ENCODE measurements around the gene DAGLA. TPM values are rescaled to one million over a fixed set of nuclear protein-coding genes. Genes with fewer than 3 reads are reported as not detected.
A peak's percentile ranks its signal among the peaks of the same experiment; 100 is the strongest.

The DAGLA gene
- total and polyA plus RNA-seq, 2 donors (not counting 1 experiment from before 2014, with no cell fraction given): 0.06 TPM; not detected in 1

GRCh38 chr11:61733120-61733978 is 53.2 kb downstream of the DAGLA start:
- H3K36me3 ChIP-seq (replicated peaks in 1 of 2; ENCODE audit: control extremely low read depth in 1 of 2, control insufficient read depth in 1 of 2, extremely low read depth in 1 of 2, insufficient read depth in 2 of 2, low read length in 1 of 2): no peaks in the 10 kb centered on the region
- H3K9me3 ChIP-seq (ENCODE audit: control extremely low read depth in 1 of 3, control insufficient read depth in 2 of 3, insufficient read depth in 1 of 3, low read length in 2 of 3): peaks cover 0 to 4% (median 0%) of the 10 kb centered on the region in 3 donors
- no peaks in the 10 kb centered on the region for H3K79me2 ChIP-seq (ENCODE audit: control insufficient read depth, insufficient read depth, low read length)
- ATAC-seq (ENCODE audit: low read depth) (peak; percentile 91), DNase-seq (peak; percentile 86)
- H3K27me3 ChIP-seq (replicated peaks in 1 of 4; ENCODE audit: control extremely low read depth in 1 of 4, control insufficient read depth in 3 of 4, insufficient read depth in 4 of 4, low read length in 3 of 4): no peaks in the 10 kb centered on the region
- Mint-ChIP-seq H3K4me1 (peaks cover 2% of the 10 kb centered on the region), H3K4me3 (no peak overlapping the region), H3K27me3 (peaks cover 1% of the 10 kb centered on the region), H3K9me3 (ENCODE audit: insufficient read depth) (no peaks in the 10 kb centered on the region), H3K27ac (no peak overlapping the region)
- H2AFZ ChIP-seq (ENCODE audit: insufficient read depth, low read depth, low read length, poor library complexity, severe bottlenecking): peak overlapping the region; percentile 55
- no peak overlapping the region for H3K4me2 ChIP-seq (replicated peaks; ENCODE audit: low read depth, low read length, poor library complexity, severe bottlenecking)
- WGBS (ENCODE audit: insufficient coverage): 17% methylated on average over 12 of the region's 13 CpGs
- TF ChIP-seq CTCF (IDR thresholded peaks at IDR 0.05) (peak; percentile 94), EZH2 (IDR thresholded peaks at IDR 0.05; ENCODE audit: borderline replicate concordance, insufficient read depth, low read depth, low read length, poor library complexity, severe bottlenecking) (no peak)
- ChIA-PET POLR2A (no interaction called here), CTCF (interaction anchor here (0.7 to 2.1 kb wide), 14 partner anchors 9 to 379 kb away, joined by 3 to 11 read pairs (median 4); no protein-coding TSS in a partner anchor)
- H3K4me3 ChIP-seq (ENCODE audit: control extremely low read depth in 1 of 5, extremely low read depth in 1 of 5, insufficient read depth in 1 of 5, low read depth in 2 of 5, low read length in 4 of 5): no peak overlapping the region
- intact Hi-C loops (cut with micrococcal nuclease): loop anchor here (2.0 kb wide), 1 partner anchor 255 kb away; no protein-coding TSS in a partner anchor
- H3K27ac ChIP-seq (ENCODE audit: low read length in 2 of 2): no peak overlapping the region
- H3K4me1 ChIP-seq (ENCODE audit: control insufficient read depth in 2 of 2, insufficient read depth in 2 of 2, low read length in 2 of 2): peaks cover 0 to 8% of the 10 kb centered on the region in 2 donors
- no peak overlapping the region for H3K9ac ChIP-seq (ENCODE audit: low read length)
- no peaks in the 10 kb centered on the region for H4K20me1 ChIP-seq (ENCODE audit: control insufficient read depth, insufficient read depth, low read length, poor library complexity, severe bottlenecking)

GRCh38 chr11:61734767-61735166 is 54.6 kb downstream of the DAGLA start:
- H3K27me3 Mint-ChIP-seq: no peaks in the 10 kb centered on the region

More at GRCh38 chr11:61734767-61735166, 54.6 kb downstream of the DAGLA start:
- Histone ChIP-seq H3K9me3 (ENCODE audit: control extremely low read depth in 1 of 3, control insufficient read depth in 2 of 3, insufficient read depth in 1 of 3, low read length in 2 of 3) (peaks cover 0 to 4% (median 0%) of the 10 kb centered on the region in 3 donors), H3K4me2 (replicated peaks; ENCODE audit: low read depth, low read length, poor library complexity, severe bottlenecking) (no peak overlapping the region), H3K4me1 (ENCODE audit: control insufficient read depth in 2 of 2, insufficient read depth in 2 of 2, low read length in 2 of 2) (peaks cover 0 to 8% of the 10 kb centered on the region in 2 donors), H2AFZ (ENCODE audit: insufficient read depth, low read depth, low read length, poor library complexity, severe bottlenecking) (no peak overlapping the region), H3K27me3 (replicated peaks in 1 of 4; ENCODE audit: control extremely low read depth in 1 of 4, control insufficient read depth in 3 of 4, insufficient read depth in 4 of 4, low read length in 3 of 4) (no peaks in the 10 kb centered on the region), H4K20me1 (ENCODE audit: control insufficient read depth, insufficient read depth, low read length, poor library complexity, severe bottlenecking) (no peaks in the 10 kb centered on the region), H3K4me3 (ENCODE audit: control extremely low read depth in 1 of 5, extremely low read depth in 1 of 5, insufficient read depth in 1 of 5, low read depth in 2 of 5, low read length in 4 of 5) (no peak overlapping the region), H3K36me3 (replicated peaks in 1 of 2; ENCODE audit: control extremely low read depth in 1 of 2, control insufficient read depth in 1 of 2, extremely low read depth in 1 of 2, insufficient read depth in 2 of 2, low read length in 1 of 2) (no peaks in the 10 kb centered on the region), H3K27ac (ENCODE audit: low read length in 2 of 2) (no peak overlapping the region), H3K79me2 (ENCODE audit: control insufficient read depth, insufficient read depth, low read length) (no peaks in the 10 kb centered on the region), H3K9ac (ENCODE audit: low read length) (no peak overlapping the region)
- ATAC-seq (ENCODE audit: low read depth) (no peak), DNase-seq (no peak)
- Mint-ChIP-seq H3K4me3 (no peak overlapping the region), H3K4me1 (peaks cover 2% of the 10 kb centered on the region), H3K9me3 (ENCODE audit: insufficient read depth) (no peaks in the 10 kb centered on the region), H3K27ac (no peak overlapping the region)
- TF ChIP-seq EZH2 (IDR thresholded peaks at IDR 0.05; ENCODE audit: borderline replicate concordance, insufficient read depth, low read depth, low read length, poor library complexity, severe bottlenecking) (no peak), CTCF (IDR thresholded peaks at IDR 0.05) (no peak)
- POLR2A ChIA-PET: no interaction called here
- CTCF ChIA-PET: interaction anchor here (1.7 to 2.1 kb wide), 2 partner anchors 15 to 373 kb away, joined by 6 to 11 read pairs; no protein-coding TSS in a partner anchor
- 90% methylated on average over 14 of the region's 14 CpGs for WGBS (ENCODE audit: insufficient coverage)
- intact Hi-C loops (cut with micrococcal nuclease): no loop called here
